ENCODE results near the gene ZBTB16.

The ZBTB16 gene

GRCh38 chr11:114228435-114229411 lies 169.2 kb downstream of the ZBTB16 start:
- H3K4me3 ChIP-seq (replicated peaks; ENCODE audit: low read depth, low read length) = no peak overlapping the region
- no peak for DNase-seq (ENCODE audit: extremely low read depth, low read depth)
- no peak for TF ChIP-seq CTCF (IDR thresholded peaks at IDR 0.05; ENCODE audit: low read depth, low read length, missing control alignments)

- no peak for TF ChIP-seq CTCF (IDR thresholded peaks at IDR 0.05; ENCODE audit: low read depth, low read length, missing control alignments)
- H3K4me3 ChIP-seq (replicated peaks; ENCODE audit: low read depth, low read length) = no peak overlapping the region
- DNase-seq (ENCODE audit: extremely low read depth, low read depth) = no peak
Observed at GRCh38 chr11:114230031-114230704, 170.7 kb downstream of the ZBTB16 start.

- no peak for TF ChIP-seq CTCF (IDR thresholded peaks at IDR 0.05; ENCODE audit: low read depth, low read length, missing control alignments)
- H3K4me3 ChIP-seq (replicated peaks; ENCODE audit: low read depth, low read length) = no peak overlapping the region
- DNase-seq (ENCODE audit: extremely low read depth, low read depth) = no peak
Observed at GRCh38 chr11:114232400-114233059, 173.0 kb downstream of the ZBTB16 start.

GRCh38 chr11:114233755-114234154 lies 174.2 kb downstream of the ZBTB16 start:
- no peak overlapping the region for H3K4me3 ChIP-seq (replicated peaks; ENCODE audit: low read depth, low read length)
- TF ChIP-seq CTCF (IDR thresholded peaks at IDR 0.05; ENCODE audit: low read depth, low read length, missing control alignments) = no peak
- no peak for DNase-seq (ENCODE audit: extremely low read depth, low read depth)

- DNase-seq (ENCODE audit: extremely low read depth, low read depth) = no peak
Observed at GRCh38 chr11:114236829-114237228, 177.3 kb downstream of the ZBTB16 start.

More at GRCh38 chr11:114236829-114237228, 177.3 kb downstream of the ZBTB16 start:
- H3K4me3 ChIP-seq (replicated peaks; ENCODE audit: low read depth, low read length) = no peak overlapping the region
- no peak for TF ChIP-seq CTCF (IDR thresholded peaks at IDR 0.05; ENCODE audit: low read depth, low read length, missing control alignments)

All from HFF-Myc (cell line).